KOPT-K1 (cell line): ENCODE results near the gene CCDC122.
A peak's percentile ranks its signal among the peaks of the same experiment; 100 is the strongest.

Experiments used
- H3K27ac ChIP-seq: fragments of 200-600 bp; sonication (generic); 2 replicates; pipeline ENCODE4 v1.5.1; 2016; ENCODE audit warnings: antibody characterized with exemption, mild to moderate bottlenecking, low read depth, low read length; ENCODE audit not compliant: poor library complexity, severe bottlenecking
- H3K36me3 ChIP-seq: fragments of 200-600 bp; sonication (generic); 2 replicates; pipeline ENCODE4 v1.5.1; 2017; ENCODE audit warnings: antibody characterized with exemption, mild to moderate bottlenecking, low read length, moderate library complexity; ENCODE audit not compliant: insufficient read depth
- H3K9me3 ChIP-seq: fragments of 200-600 bp; sonication (generic); 2 replicates; pipeline ENCODE4 v1.5.1; 2017; ENCODE audit warnings: antibody characterized with exemption, low read length, mild to moderate bottlenecking; ENCODE audit not compliant: insufficient read depth, poor library complexity, severe bottlenecking

Gene CCDC122

DNA sequence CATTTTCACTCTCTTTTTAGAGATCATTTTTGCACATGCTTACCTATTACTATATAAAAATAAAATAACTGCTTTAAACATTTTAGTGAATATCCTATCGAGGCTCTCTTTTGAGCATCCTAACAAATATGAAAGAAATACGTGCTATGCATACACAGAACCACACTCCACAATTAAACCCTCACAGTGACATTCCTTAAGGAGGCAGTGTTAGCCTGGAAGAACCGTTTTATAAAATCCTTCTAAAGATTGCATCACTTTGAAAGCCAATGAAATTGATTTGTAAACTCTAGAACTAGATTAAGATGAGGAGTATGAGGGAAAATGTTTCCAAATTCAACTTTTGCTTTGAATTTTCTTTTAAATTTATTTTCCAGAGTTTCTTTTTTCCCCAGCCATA lies 81.7 kb downstream of the CCDC122 start:
- no peaks in the 10 kb centered on the region for H3K36me3 ChIP-seq
- no peak overlapping the region for H3K27ac ChIP-seq
- H3K9me3 ChIP-seq: no peaks in the 10 kb centered on the region

DNA sequence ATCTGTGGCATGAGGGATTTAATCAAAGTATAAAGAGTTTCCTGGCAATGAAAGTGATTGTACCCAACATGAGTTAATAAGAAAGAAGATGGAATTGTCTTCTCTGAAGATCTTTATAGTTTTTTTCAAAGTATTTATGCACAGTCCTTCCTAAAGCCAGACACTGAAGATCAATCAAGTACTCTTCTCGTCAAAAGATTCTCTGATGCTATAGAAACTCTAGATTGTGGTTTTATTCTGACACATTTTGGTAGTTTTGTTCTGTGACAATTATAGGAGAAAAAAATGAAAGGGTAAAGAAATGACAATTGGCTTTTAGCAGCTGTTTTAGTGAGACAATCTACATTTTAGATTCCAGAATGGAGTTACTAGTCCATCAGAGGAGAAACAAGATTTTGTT lies 82.4 kb downstream of the CCDC122 start:
- Histone ChIP-seq H3K36me3 (no peaks in the 10 kb centered on the region), H3K27ac (no peak overlapping the region), H3K9me3 (no peaks in the 10 kb centered on the region)

DNA sequence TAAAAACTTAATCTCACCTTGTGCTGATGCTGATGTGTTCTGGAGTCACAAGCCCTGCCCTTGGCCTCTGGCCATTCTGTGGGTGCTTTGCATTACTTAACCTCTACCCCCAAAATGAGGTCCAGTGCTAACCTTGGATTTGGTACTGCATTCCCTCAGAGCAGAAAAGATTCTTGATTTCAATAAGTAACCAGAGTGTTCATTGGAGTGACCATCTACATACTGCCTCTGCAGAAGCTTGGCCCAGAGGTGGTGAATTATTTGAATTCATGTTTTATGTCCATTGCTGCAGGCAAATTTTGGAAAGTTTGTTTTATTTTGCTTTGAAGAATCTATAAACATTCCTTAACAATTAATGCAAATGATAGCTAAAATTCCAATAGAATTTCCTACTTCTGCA lies 85.1 kb downstream of the CCDC122 start:
- Histone ChIP-seq H3K9me3 (no peaks in the 10 kb centered on the region), H3K36me3 (no peaks in the 10 kb centered on the region), H3K27ac (no peak overlapping the region)

DNA sequence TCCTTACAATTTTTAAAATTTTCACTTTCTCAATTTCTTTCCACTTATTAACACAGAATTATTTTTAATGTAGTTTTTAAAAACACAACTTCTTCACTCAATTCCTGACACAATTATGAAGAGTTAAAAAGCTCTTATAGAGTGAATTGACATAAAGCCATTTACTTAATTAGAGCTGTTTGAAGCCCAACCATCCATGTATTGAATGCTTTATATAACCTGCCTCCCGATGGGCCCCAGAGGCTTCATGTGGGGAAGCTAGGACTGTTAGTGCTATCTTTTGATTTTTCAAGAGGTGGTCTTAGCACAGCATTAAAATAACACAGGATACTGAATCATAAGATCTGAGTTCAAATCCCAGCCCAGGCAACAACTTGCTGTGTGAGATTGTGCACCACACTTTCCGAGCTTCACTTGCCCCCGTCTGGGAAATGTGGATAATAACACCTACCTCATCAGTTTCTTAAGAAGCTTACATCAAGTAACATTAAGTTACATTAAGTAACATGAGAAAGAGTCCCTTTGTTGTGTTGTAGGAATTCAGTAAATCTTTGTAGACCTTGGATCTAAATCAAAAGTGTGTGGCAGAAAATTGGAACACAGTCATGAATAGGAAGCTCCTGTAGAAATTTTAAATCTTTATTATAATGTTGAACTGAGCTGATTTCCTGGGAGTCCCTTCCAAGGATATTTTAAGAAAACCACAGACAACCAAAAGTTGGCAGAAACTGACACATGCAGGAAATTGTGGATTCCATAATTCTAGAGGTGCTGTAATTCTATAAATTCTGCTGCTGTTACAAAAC lies 87.3 kb downstream of the CCDC122 start:
- H3K9me3 ChIP-seq: no peaks in the 10 kb centered on the region
- H3K27ac ChIP-seq: no peak overlapping the region
- no peaks in the 10 kb centered on the region for H3K36me3 ChIP-seq

DNA sequence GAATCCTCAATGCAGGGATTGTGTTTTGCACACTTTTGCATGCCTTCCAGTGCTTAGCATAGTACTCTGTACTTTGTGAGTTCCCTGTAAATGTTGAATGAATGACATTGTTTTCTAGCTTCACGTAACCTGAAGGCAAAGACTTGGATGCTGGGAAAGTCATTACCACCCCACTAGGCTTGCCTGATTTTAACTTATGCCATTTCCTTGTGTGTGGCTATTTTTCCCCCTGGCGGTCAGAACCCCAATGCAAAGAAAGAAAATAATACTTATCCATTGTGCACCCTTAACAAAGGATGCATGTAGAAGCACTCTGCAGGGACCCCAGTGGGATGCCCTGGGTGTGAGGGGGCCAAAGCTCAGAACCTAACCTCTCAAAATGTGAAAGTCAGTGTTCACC lies 91.5 kb downstream of the CCDC122 start:
- Histone ChIP-seq H3K9me3 (no peaks in the 10 kb centered on the region), H3K27ac (no peak overlapping the region), H3K36me3 (no peaks in the 10 kb centered on the region)

DNA sequence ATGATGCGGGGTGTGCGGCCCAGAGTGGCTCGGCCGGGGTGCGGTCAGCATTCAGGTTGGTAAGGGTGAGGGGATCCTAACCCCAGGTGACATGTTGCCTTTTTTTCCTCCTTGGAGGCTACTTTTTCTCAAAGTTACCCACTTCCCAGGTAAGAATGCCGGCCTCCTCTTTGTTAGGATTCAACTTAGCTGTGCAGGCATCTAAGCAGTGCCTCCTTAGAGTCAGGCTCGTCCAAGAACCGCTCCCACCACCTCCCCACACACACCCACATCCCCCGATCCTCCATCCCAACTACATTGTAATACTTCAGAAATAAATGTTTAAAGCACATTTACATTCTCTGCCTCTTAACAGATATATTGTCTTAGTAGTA lies 92.0 kb downstream of the CCDC122 start:
- H3K36me3 ChIP-seq: no peaks in the 10 kb centered on the region
- peak overlapping the region; percentile 27 for H3K27ac ChIP-seq
- H3K9me3 ChIP-seq: no peaks in the 10 kb centered on the region

DNA sequence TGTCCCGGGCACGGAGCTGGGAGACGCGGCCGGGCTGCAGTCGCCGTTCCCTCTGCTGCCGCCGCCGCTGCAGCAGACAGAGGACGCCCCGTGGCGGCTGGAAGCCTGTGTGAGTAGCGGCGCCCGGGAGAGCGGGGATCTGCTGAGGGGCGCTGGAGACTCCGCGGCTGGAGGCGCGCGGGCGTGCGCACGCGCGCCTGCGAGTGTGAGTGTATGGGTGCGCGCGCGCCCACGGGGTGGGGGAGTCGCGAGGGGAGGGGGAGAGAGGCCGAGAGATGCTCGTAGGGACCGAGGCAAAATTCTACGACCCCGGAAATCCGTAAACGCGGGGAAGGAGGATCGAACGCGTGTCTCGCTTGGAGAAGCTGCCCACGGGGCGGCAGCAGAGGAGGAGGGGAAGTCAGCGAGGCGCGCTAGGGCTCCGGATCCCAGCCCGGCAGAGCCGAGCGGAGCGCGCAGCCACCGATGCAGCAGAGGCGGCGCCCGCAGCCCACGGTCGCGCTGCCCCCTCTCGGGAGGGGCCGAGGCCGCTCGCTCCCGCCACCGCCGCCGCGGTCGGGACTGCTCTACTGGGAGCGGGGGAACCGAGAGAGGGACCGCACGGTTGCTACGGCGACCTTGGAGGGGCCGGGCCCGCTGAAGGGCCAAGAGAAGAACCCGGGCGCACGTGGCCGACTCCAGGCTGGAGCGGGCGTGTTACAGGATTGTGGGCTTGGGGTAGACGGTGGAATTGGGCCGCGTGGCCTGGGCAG lies 92.6 kb downstream of the CCDC122 start, which contains the start of gene ENOX1:
ENOX1 (minus strand) TSS at position 207 of the 752 bp plus-strand sequence.
- no peaks in the 10 kb centered on the region for H3K36me3 ChIP-seq
- H3K27ac ChIP-seq: peak within 1 kb of the TSS; percentile 27

DNA sequence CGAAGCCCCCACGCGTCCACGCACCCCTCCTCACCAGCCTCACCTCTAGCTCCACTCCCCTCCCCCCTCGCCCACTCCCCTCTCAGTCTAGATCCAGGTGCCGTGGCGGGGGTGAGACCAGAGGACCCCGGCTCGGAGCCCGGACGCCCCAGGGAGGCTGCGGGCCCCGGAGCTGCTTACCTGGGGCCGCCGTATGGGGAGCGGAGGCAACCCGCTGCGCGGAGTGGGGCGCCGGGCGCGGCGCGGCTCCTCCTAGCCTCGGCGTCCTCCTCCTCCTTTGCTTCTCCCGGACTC lies 93.1 kb downstream of the CCDC122 start:
- Histone ChIP-seq H3K27ac (no peak overlapping the region), H3K36me3 (no peaks in the 10 kb centered on the region), H3K9me3 (no peaks in the 10 kb centered on the region)

More for the DNA sequence above, 92.6 kb downstream of the CCDC122 start, which contains the start of gene ENOX1:
- H3K9me3 ChIP-seq: no peaks in the 10 kb centered on the region
